CD8-positive, alpha-beta memory T cell (primary cell): ENCODE data around the gene PNPLA1. TPM values are rescaled to one million over a fixed set of nuclear protein-coding genes. Genes with fewer than 3 reads are reported as not detected.

Source experiments
- CTCF ChIA-PET: fragments of 350-600 bp; sonication (Branson Sonifier 250); formaldehyde crosslinking; loops from one replicate; lab custom pipeline; 2021; ENCODE audit warnings: antibody characterized with exemption; lab: Charles Lee
- POLR2A ChIA-PET: fragments of 350-600 bp; sonication (Branson Sonifier 250); formaldehyde crosslinking; loops from one replicate; lab custom pipeline; 2021; ENCODE audit warnings: antibody characterized with exemption; lab: Charles Lee
- DNase-seq, 5 donors: peaks; one replicate each; pipeline versions ENCODE4 v3.0.0 to v3.0.0-alpha.2; 2020 to 2022; ENCODE audit warnings: mixed read lengths in 1 of 5
- H3K27ac ChIP-seq: one replicate; pipeline ENCODE4 v1.7.0; 2013; ENCODE audit warnings: low read depth, mild to moderate bottlenecking, low read length, moderate library complexity
- H3K27me3 ChIP-seq: 2 replicates; pipeline ENCODE4 v1.7.0; 2013; ENCODE audit warnings: low read length, mild to moderate bottlenecking; ENCODE audit not compliant: insufficient read depth, poor library complexity, severe bottlenecking
- H3K36me3 ChIP-seq: 2 replicates; pipeline ENCODE4 v1.7.0; 2013; ENCODE audit warnings: mild to moderate bottlenecking, low read length, moderate library complexity; ENCODE audit not compliant: insufficient read depth
- H3K4me1 ChIP-seq: 2 replicates; pipeline ENCODE4 v1.7.0; 2013; ENCODE audit warnings: mild to moderate bottlenecking, low read length, moderate library complexity; ENCODE audit not compliant: insufficient read depth
- H3K4me3 ChIP-seq: 2 replicates; pipeline ENCODE4 v1.7.0; 2013; ENCODE audit warnings: mild to moderate bottlenecking, low read length
- H3K9me3 ChIP-seq: 2 replicates; pipeline ENCODE4 v1.7.0; 2013; ENCODE audit warnings: mild to moderate bottlenecking, low read length
- H3K27ac Mint-ChIP-seq, 8 donors: one replicate each; pipeline ENCODE4 v1.8.0; 2020 to 2021; ENCODE audit warnings: mixed read lengths in 8 of 8, mild to moderate bottlenecking in 6 of 8, inconsistent platforms in 3 of 8, moderate library complexity in 3 of 8
- H3K27me3 Mint-ChIP-seq, 2 donors: one replicate each; pipeline ENCODE4 v1.8.0; 2020 to 2021; ENCODE audit warnings: mixed read lengths in 2 of 2, mild to moderate bottlenecking in 1 of 2, moderate library complexity in 1 of 2
- H3K36me3 Mint-ChIP-seq, 3 donors: one replicate each; pipeline ENCODE4 v1.8.0; 2020 to 2021; ENCODE audit warnings: mixed read lengths in 3 of 3, inconsistent platforms in 1 of 3, mild to moderate bottlenecking in 1 of 3
- H3K4me1 Mint-ChIP-seq, 3 donors: one replicate each; pipeline ENCODE4 v1.8.0; 2020 to 2021; ENCODE audit warnings: mixed read lengths in 3 of 3, inconsistent platforms in 1 of 3, mild to moderate bottlenecking in 1 of 3
- H3K4me3 Mint-ChIP-seq, 7 donors: one replicate each; pipeline ENCODE4 v1.8.0; 2020 to 2021; ENCODE audit warnings: mixed read lengths in 7 of 7, mild to moderate bottlenecking in 6 of 7, moderate library complexity in 4 of 7, inconsistent platforms in 2 of 7
- H3K9me3 Mint-ChIP-seq, 5 donors: one replicate each; pipeline ENCODE4 v1.8.0; 2020 to 2022; ENCODE audit warnings: mixed read lengths in 5 of 5, mild to moderate bottlenecking in 3 of 5, moderate library complexity in 2 of 5, inconsistent platforms in 1 of 5
- polyA plus RNA-seq: library from polyadenylated mRNA; unstranded; fragments of 300-500 nt; fragmentation: Illumina TruSeq; gene quantifications from one replicate; pipeline ENCODE4 v1.2.3, GENCODE V29; 2021
- total RNA-seq, 2 experiments: library from RNA; stranded (reverse); gene quantifications; one replicate each; pipeline ENCODE4 v1.2.3, GENCODE V29; 2021

PNPLA1 gene, protein sequence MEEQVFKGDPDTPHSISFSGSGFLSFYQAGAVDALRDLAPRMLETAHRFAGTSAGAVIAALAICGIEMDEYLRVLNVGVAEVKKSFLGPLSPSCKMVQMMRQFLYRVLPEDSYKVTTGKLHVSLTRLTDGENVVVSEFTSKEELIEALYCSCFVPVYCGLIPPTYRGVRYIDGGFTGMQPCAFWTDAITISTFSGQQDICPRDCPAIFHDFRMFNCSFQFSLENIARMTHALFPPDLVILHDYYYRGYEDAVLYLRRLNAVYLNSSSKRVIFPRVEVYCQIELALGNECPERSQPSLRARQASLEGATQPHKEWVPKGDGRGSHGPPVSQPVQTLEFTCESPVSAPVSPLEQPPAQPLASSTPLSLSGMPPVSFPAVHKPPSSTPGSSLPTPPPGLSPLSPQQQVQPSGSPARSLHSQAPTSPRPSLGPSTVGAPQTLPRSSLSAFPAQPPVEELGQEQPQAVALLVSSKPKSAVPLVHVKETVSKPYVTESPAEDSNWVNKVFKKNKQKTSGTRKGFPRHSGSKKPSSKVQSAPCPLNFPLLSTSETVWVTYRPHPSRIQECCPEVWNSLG
- not detected for total RNA-seq
- not detected for polyA plus RNA-seq

DNA sequence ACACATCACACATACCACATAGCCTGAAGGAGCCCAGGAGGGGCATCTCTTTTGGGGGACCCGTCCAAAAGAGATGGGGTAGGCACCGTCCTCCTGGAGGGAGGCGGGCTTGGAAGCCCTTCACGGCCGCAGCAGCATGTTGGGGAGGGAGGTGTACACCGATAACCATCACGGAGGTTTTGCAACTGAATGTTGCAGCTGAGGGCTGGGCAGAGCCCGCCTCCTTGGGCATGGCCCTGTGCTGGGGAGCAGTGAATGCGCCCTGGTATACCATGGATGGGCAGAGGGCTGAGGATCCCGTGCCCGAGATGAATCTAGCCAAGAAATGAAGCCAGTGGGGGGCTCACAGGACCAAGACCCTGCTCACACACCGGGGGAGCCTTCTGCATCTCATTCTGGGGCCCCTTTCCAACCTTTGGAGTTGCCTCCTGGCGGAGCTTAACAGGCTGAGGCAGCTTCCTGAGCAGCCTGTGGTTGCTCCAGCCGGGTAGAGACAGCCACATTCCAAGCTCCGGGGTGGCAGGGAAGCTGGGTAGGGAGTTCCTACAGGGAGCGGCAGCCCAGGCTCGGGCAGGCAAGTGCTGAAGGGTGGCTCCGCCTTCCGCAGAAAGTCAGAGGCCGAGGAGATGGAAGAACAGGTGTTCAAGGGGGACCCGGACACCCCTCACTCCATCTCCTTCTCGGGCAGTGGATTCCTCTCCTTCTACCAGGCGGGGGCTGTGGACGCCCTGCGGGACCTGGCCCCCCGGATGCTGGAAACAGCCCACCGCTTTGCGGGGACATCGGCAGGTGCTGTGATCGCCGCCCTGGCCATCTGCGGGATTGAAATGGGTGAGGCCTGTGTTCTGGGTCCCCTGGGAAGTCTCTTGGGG, at the start of gene PNPLA1:
PNPLA1 (plus strand) TSS at position 227 of the 872 bp plus-strand sequence; CDS start at position 627, 400 bp downstream.
- H3K27ac Mint-ChIP-seq: peak within 1 kb of the TSS in 1 of 8 donors; percentile 78
- ChIA-PET POLR2A (no interaction called here), CTCF (no interaction called here)
- Histone ChIP-seq H3K27me3 (peaks cover 7% of the 10 kb centered on the region), H3K36me3 (no peaks in the 10 kb centered on the region), H3K4me1 (no peaks in the 10 kb centered on the region), H3K4me3 (no peak within 1 kb of the TSS), H3K27ac (no peak within 1 kb of the TSS), H3K9me3 (peaks cover 5% of the 10 kb centered on the region)
- no peak within 1 kb of the TSS for H3K4me3 Mint-ChIP-seq
- DNase-seq: no peak
- peaks cover 2 to 8% (median 6%) of the 10 kb centered on the region in 5 donors for H3K9me3 Mint-ChIP-seq
- no peaks in the 10 kb centered on the region for H3K4me1 Mint-ChIP-seq
- peaks cover 19 to 48% of the 10 kb centered on the region in 2 donors for H3K27me3 Mint-ChIP-seq
- H3K36me3 Mint-ChIP-seq: peaks cover 0 to 12% (median 0%) of the 10 kb centered on the region in 3 donors

DNA sequence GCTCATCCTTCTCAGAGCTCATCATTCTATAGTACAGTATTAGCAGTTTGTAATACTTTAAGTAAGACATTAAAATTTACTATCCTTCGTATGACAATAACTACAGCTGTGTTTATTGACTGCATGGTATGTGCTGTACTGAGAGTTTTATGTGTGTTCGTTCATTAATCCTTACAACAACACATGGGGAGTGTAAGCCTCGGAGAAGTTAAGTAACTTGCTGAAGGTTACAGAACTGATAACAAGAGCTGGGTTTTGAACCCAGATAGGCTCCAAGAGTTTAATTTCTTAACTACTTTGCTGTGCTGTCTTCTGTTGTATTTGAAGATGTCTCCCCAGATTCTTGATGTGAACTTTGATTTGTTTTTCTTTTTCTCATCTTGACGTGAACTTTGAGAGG, 49.6 kb upstream of the PNPLA1 start:
- ChIA-PET CTCF (interaction anchor here (0.7 kb wide), 1 partner anchor 747 kb away, joined by 4 read pairs; no protein-coding TSS in a partner anchor), POLR2A (no interaction called here)
- Mint-ChIP-seq H3K4me1 (peaks cover 0 to 3% (median 3%) of the 10 kb centered on the region in 3 donors), H3K4me3 (no peak overlapping the region), H3K36me3 (peaks cover 5 to 93% (median 20%) of the 10 kb centered on the region in 3 donors), H3K27ac (peak overlapping the region in 1 of 8 donors; percentile 66), H3K27me3 (no peaks in the 10 kb centered on the region), H3K9me3 (no peaks in the 10 kb centered on the region)
- no peak overlapping the region for H3K4me3 ChIP-seq
- no peaks in the 10 kb centered on the region for H3K27me3 ChIP-seq
- no peaks in the 10 kb centered on the region for H3K4me1 ChIP-seq
- H3K36me3 ChIP-seq: peaks cover 44% of the 10 kb centered on the region
- no peaks in the 10 kb centered on the region for H3K9me3 ChIP-seq
- DNase-seq: no peak
- H3K27ac ChIP-seq: no peak overlapping the region

DNA sequence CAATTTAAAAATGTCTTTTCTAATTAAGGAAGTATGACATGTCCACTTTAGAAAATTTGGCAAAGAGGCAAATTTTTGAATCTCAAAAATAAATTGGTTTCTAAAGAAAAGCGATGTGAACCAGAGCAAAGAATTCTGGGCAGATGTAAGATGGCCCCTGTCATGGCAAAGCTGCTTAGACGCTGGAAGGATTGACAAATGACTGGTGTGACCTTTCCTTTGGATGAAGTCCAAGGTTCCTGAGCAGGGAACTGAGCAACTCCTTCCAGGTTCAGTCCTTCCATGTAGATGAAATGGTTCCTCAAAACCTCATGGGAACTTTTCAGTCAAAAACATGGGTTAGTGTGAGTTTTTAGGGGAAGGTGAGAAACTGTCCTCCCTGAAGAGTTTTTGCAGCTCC, 48.2 kb upstream of the PNPLA1 start:
- CTCF ChIA-PET: interaction anchor here (1.2 kb wide), 1 partner anchor 127 kb away, joined by 3 read pairs; no protein-coding TSS in a partner anchor
- H3K27me3 Mint-ChIP-seq: no peaks in the 10 kb centered on the region
- no peaks in the 10 kb centered on the region for H3K9me3 ChIP-seq
- H3K36me3 ChIP-seq: peaks cover 30% of the 10 kb centered on the region
- H3K4me3 Mint-ChIP-seq: no peak overlapping the region
- H3K27me3 ChIP-seq: no peaks in the 10 kb centered on the region
- H3K27ac ChIP-seq: no peak overlapping the region
- no peak for DNase-seq
- POLR2A ChIA-PET: no interaction called here
- no peaks in the 10 kb centered on the region for H3K9me3 Mint-ChIP-seq
- H3K4me1 Mint-ChIP-seq: peaks cover 0 to 3% (median 0%) of the 10 kb centered on the region in 3 donors
- H3K4me1 ChIP-seq: no peaks in the 10 kb centered on the region
- H3K4me3 ChIP-seq: no peak overlapping the region
- no peak overlapping the region for H3K27ac Mint-ChIP-seq
- H3K36me3 Mint-ChIP-seq: peaks cover 5 to 91% (median 18%) of the 10 kb centered on the region in 3 donors

DNA sequence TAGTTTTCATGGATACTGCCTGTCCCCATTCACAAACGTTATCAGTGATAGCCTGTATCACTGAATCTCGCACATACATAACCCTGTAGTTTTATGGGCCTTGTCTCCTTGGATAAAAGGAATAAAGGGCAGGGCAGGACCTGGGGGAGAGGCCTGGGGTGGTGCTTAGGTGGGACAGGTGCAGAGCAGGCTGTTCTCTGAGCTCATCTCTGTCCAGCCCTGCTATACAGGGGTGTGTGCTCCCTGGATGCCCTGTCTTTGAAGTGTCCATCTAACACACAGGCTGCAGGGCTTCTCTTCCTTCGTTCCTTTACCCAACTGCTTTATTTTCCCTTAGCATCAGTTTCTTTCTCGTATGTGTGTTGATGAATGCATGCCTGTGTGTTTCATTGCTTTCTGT, 46.9 kb upstream of the PNPLA1 start:
- no peak overlapping the region for H3K4me3 Mint-ChIP-seq
- no peaks in the 10 kb centered on the region for H3K27me3 ChIP-seq
- peaks cover 8 to 92% (median 12%) of the 10 kb centered on the region in 3 donors for H3K36me3 Mint-ChIP-seq
- no peak overlapping the region for H3K4me3 ChIP-seq
- H3K36me3 ChIP-seq: peaks cover 21% of the 10 kb centered on the region
- DNase-seq: no peak
- ChIA-PET POLR2A (no interaction called here), CTCF (no interaction called here)
- H3K4me1 Mint-ChIP-seq: peaks cover 0 to 3% (median 0%) of the 10 kb centered on the region in 3 donors
- H3K27me3 Mint-ChIP-seq: no peaks in the 10 kb centered on the region
- H3K4me1 ChIP-seq: no peaks in the 10 kb centered on the region
- no peaks in the 10 kb centered on the region for H3K9me3 Mint-ChIP-seq
- peak overlapping the region in 2 of 8 donors; percentile 29 to 48 for H3K27ac Mint-ChIP-seq
- H3K9me3 ChIP-seq: no peaks in the 10 kb centered on the region
- no peak overlapping the region for H3K27ac ChIP-seq

DNA sequence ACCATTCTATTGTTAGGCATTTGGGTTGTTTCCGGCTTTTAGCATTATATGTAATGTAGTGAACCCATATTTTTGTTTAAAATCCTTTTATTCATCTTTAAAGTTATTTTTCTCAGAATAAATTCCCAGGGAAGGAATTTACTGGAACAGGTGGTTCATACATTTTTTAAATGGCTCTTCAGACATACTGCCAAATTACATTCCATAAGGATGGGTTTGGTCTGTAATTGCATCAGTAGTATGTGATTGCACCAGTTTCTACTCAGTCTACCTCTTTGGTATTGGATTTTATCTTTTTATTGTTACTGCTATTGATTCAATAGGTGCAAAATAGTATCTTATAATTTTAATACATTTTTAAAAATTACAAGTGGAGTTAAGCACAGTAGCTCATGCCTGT, 46.2 kb upstream of the PNPLA1 start:
- H3K36me3 ChIP-seq: peaks cover 17% of the 10 kb centered on the region
- Mint-ChIP-seq H3K36me3 (peaks cover 8 to 92% (median 8%) of the 10 kb centered on the region in 3 donors), H3K9me3 (no peaks in the 10 kb centered on the region), H3K27me3 (no peaks in the 10 kb centered on the region), H3K4me1 (peaks cover 0 to 3% (median 0%) of the 10 kb centered on the region in 3 donors), H3K4me3 (no peak overlapping the region), H3K27ac (peak overlapping the region in 1 of 8 donors; percentile 29)
- H3K4me1 ChIP-seq: no peaks in the 10 kb centered on the region
- CTCF ChIA-PET: no interaction called here
- H3K27ac ChIP-seq: no peak overlapping the region
- H3K4me3 ChIP-seq: no peak overlapping the region
- POLR2A ChIA-PET: no interaction called here
- no peak for DNase-seq
- no peaks in the 10 kb centered on the region for H3K27me3 ChIP-seq
- no peaks in the 10 kb centered on the region for H3K9me3 ChIP-seq

DNA sequence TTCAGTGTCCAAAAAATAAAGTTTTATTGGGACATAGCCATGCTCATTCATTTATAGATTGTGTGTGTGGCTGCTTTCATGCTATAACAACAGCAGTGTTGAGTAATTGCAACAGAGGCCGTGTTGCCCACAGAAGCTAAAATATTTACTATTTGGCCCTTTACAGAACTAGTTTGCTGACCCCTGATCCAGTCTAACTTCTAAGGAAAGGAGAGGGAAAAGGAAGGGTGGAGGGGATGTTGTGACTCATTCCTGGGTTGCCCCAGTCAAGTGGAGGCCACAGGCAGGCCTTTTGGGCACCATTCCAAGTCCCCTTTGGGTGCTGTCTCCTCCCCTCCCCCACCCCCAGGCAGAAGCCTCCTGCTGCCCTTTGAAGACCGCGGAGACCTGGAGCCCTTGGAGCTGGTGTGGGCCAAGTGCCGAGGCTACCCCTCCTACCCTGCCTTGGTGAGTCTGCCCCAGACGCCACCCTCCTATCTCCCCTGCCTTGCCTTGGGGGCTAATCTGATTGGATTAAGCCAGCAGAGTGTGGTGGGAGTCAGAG, 44.9 kb upstream of the PNPLA1 start:
- ChIA-PET POLR2A (no interaction called here), CTCF (interaction anchor here (1.5 kb wide), 1 partner anchor 116 kb away, joined by 5 read pairs; no protein-coding TSS in a partner anchor)

DNA sequence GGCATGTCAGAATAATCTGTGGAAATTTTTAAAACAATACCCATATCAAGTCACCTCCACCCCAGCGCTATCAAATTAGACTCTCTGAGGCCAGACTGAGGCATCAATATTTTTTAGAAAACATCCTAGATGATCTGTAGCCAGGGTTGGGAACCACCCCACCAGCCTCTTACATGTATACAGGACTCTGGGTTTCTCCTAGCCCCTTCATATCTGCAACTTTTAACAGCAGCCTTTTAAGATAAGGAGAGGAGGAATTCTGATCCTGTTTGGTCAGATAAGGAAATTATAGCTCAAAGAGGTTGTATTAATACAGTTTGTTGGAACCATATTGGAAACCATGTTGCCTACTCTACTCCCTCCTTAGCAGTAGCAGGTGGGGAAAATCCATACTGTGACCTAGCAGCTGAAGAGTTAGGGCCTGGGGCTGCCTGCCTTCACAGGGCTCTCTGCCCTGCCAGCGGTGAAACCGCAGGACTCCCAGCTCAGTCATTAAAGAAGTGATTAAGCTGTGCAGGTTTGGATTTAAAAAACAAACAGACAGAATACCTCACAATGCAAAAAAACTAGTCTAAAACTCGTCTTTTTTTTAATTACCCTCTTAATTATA, 43.3 kb upstream of the PNPLA1 start:
- Mint-ChIP-seq H3K27me3 (no peaks in the 10 kb centered on the region), H3K27ac (peak overlapping the region in 1 of 8 donors; percentile 27), H3K36me3 (peaks cover 9 to 95% (median 12%) of the 10 kb centered on the region in 3 donors), H3K4me3 (no peak overlapping the region), H3K9me3 (no peaks in the 10 kb centered on the region), H3K4me1 (peaks cover 0 to 3% (median 0%) of the 10 kb centered on the region in 3 donors)
- ChIA-PET POLR2A (no interaction called here), CTCF (interaction anchor here (1.5 kb wide), 1 partner anchor 115 kb away, joined by 5 read pairs; no protein-coding TSS in a partner anchor)
- H3K9me3 ChIP-seq: no peaks in the 10 kb centered on the region
- H3K4me1 ChIP-seq: no peaks in the 10 kb centered on the region
- peaks cover 23% of the 10 kb centered on the region for H3K36me3 ChIP-seq
- no peak overlapping the region for H3K4me3 ChIP-seq
- H3K27me3 ChIP-seq: no peaks in the 10 kb centered on the region
- no peak for DNase-seq
- no peak overlapping the region for H3K27ac ChIP-seq

More for the DNA sequence above, 44.9 kb upstream of the PNPLA1 start:
- no peaks in the 10 kb centered on the region for H3K9me3 ChIP-seq
- Mint-ChIP-seq H3K27ac (no peak overlapping the region), H3K4me1 (peaks cover 0 to 3% (median 0%) of the 10 kb centered on the region in 3 donors), H3K4me3 (no peak overlapping the region), H3K9me3 (no peaks in the 10 kb centered on the region), H3K27me3 (no peaks in the 10 kb centered on the region), H3K36me3 (peaks cover 7 to 92% (median 8%) of the 10 kb centered on the region in 3 donors)
- no peaks in the 10 kb centered on the region for H3K27me3 ChIP-seq
- H3K4me3 ChIP-seq: no peak overlapping the region
- no peak overlapping the region for H3K27ac ChIP-seq
- peaks cover 18% of the 10 kb centered on the region for H3K36me3 ChIP-seq
- DNase-seq: no peak
- H3K4me1 ChIP-seq: no peaks in the 10 kb centered on the region
